GM12878 (cell line): ENCODE data around the gene ROBO1. TPM values are rescaled to one million over a fixed set of nuclear protein-coding genes. Genes with fewer than 3 reads are reported as not detected.

Experiments
- ATAC-seq: fragments of 200-7000 bp; cut with Tn5 transposase; 3 replicates; pipeline ENCODE4 v1.9.1; 2020; ENCODE audit warnings: mild to moderate bottlenecking, moderate library complexity
- BruUV-seq: library from RNA; stranded (reverse); fragments of 400-500 nt; replicated peaks from 2 replicates; lab custom pipeline; 2021; lab: Mats Ljungman, UMichigan
- CTCF ChIA-PET: fragments of 300-600 bp; sonication (Branson Sonifier 250); formaldehyde crosslinking; extraction: SDS; loops from one replicate; lab custom pipeline; 2021; ENCODE audit warnings: inconsistent platforms; lab: Yijun Ruan, JAX
- POLR2A ChIA-PET: fragments of 350-600 bp; formaldehyde crosslinking; extraction: SDS; loops from one replicate; lab custom pipeline; 2021; ENCODE audit warnings: inconsistent platforms; lab: Charles Lee
- RAD21 ChIA-PET: fragments of 300-600 bp; sonication (Branson Sonifier 250); formaldehyde crosslinking; loops from one replicate; lab custom pipeline; 2023; ENCODE audit warnings: antibody characterized with exemption; ENCODE audit not compliant: unreplicated experiment; lab: Charles Lee
- SMC1A ChIA-PET: fragments of 300-600 bp; sonication (Branson Sonifier 250); formaldehyde crosslinking; loops from one replicate; lab custom pipeline; 2023; ENCODE audit not compliant: unreplicated experiment, uncharacterized antibody; lab: Charles Lee
- DNase-seq: peaks from one replicate; pipeline ENCODE4 v3.0.0-alpha.2; 2011; ENCODE audit warnings: low read depth, low spot score
- FAIRE-seq: peaks from 3 replicates; lab custom pipeline; 2011; peaks lifted over from hg19 to GRCh38; lab: Jason Lieb, UNC
- H2AFZ ChIP-seq: 2 replicates; pipeline ENCODE4 v1.6.0; 2011; ENCODE audit warnings: low read depth, low read length, control low read depth; ENCODE audit not compliant: control insufficient read depth
- H3K27ac ChIP-seq: 2 replicates; pipeline ENCODE4 v1.5.1; 2011; ENCODE audit warnings: control low read depth; ENCODE audit not compliant: control insufficient read depth, insufficient read depth
- H3K27me3 ChIP-seq, 2 experiments: replicated peaks in 1 of 2; 2 replicates each; pipeline versions ENCODE4 v1.6.0 to v1.6.1; 2011; ENCODE audit warnings: low read length in 1 of 2; ENCODE audit not compliant: control insufficient read depth in 2 of 2, insufficient read depth in 2 of 2
- H3K36me3 ChIP-seq, 2 experiments: 2 replicates each; pipeline ENCODE4 v1.5.1; 2011; ENCODE audit warnings: low read length in 1 of 2; ENCODE audit not compliant: control insufficient read depth in 2 of 2, insufficient read depth in 2 of 2
- H3K4me1 ChIP-seq: 2 replicates; pipeline ENCODE4 v1.6.1; 2011; ENCODE audit warnings: mild to moderate bottlenecking, low read length, moderate library complexity, mixed read lengths; ENCODE audit not compliant: control insufficient read depth, insufficient read depth
- H3K4me2 ChIP-seq: 2 replicates; pipeline ENCODE4 v1.6.0; 2011; ENCODE audit warnings: control low read depth; ENCODE audit not compliant: control insufficient read depth, insufficient read depth
- H3K4me3 ChIP-seq: fragments of 200-600 bp; sonication (generic); 2 replicates; pipeline ENCODE4 v1.5.1; 2016
- H3K79me2 ChIP-seq: 2 replicates; pipeline ENCODE4 v1.6.0; 2011; ENCODE audit warnings: low read length; ENCODE audit not compliant: control insufficient read depth, insufficient read depth
- H3K9ac ChIP-seq: 2 replicates; pipeline ENCODE4 v1.8.0; 2011; ENCODE audit warnings: low read length, control low read depth, mixed read lengths; ENCODE audit not compliant: control insufficient read depth, insufficient read depth
- H3K9me3 ChIP-seq: replicated peaks from 3 replicates; pipeline ENCODE4 v1.5.1; 2011; ENCODE audit warnings: mild to moderate bottlenecking, low read length; ENCODE audit not compliant: control insufficient read depth, insufficient read depth
- H4K20me1 ChIP-seq: 2 replicates; pipeline ENCODE4 v1.6.0; 2011; ENCODE audit not compliant: control insufficient read depth, insufficient read depth
- CBX5 ChIP-seq: sonication (generic); IDR thresholded peaks from 2 replicates; pipeline ENCODE4 v1.6.1; 2016; ENCODE audit warnings: low read depth, moderate library complexity, mild to moderate bottlenecking, inconsistent platforms
- CHD4 ChIP-seq: fragments of 200-600 bp; sonication (generic); IDR thresholded peaks from 2 replicates; pipeline ENCODE4 v1.6.1; 2016; ENCODE audit warnings: mild to moderate bottlenecking
- ELK1 ChIP-seq: IDR thresholded peaks from 2 replicates; pipeline ENCODE4 v1.6.1; 2012; ENCODE audit warnings: low read depth, low read length, improper control_type of control experiment
- EZH2 ChIP-seq: IDR thresholded peaks from 2 replicates; pipeline ENCODE4 v1.6.1; 2012; ENCODE audit warnings: low read depth, mild to moderate bottlenecking, control low read depth, inconsistent platforms, low read length, borderline replicate concordance; ENCODE audit not compliant: control insufficient read depth
- FOXK2 ChIP-seq: fragments of 450-650 bp; IDR thresholded peaks from 2 replicates; pipeline ENCODE4 v1.6.1; 2017; ENCODE audit warnings: mild to moderate bottlenecking, moderate library complexity
- HDAC6 ChIP-seq: fragments of 200-600 bp; sonication (generic); IDR thresholded peaks from one replicate; pipeline ENCODE4 v1.8.0; 2017; ENCODE audit warnings: antibody characterized with exemption; ENCODE audit not compliant: unreplicated experiment
- HSF1 ChIP-seq: fragments of 150-350 bp; IDR thresholded peaks from 2 replicates; pipeline ENCODE4 v1.6.1; 2014; ENCODE audit warnings: mild to moderate bottlenecking, low read depth, low read length
- JUNB ChIP-seq: IDR thresholded peaks from 2 replicates; pipeline ENCODE4 v1.6.1; 2016; ENCODE audit warnings: antibody characterized with exemption, mild to moderate bottlenecking
- MTA3 ChIP-seq: IDR thresholded peaks from 2 replicates; pipeline ENCODE4 v1.6.1; 2012; ENCODE audit warnings: low read length, inconsistent platforms, borderline replicate concordance
- SIX5 ChIP-seq: IDR thresholded peaks from 2 replicates; pipeline ENCODE4 v1.6.1; 2011; ENCODE audit warnings: mild to moderate bottlenecking, low read depth, low read length, moderate library complexity; ENCODE audit not compliant: severe bottlenecking
- SP1 ChIP-seq: IDR thresholded peaks from one replicate; pipeline ENCODE4 v1.6.1; 2011; ENCODE audit warnings: low read depth, low read length
- ZBTB4 ChIP-seq: fragments of 450-650 bp; formaldehyde crosslinking; IDR thresholded peaks from 2 replicates; pipeline ENCODE4 v1.4.0; 2022; ENCODE audit warnings: mild to moderate bottlenecking, moderate library complexity
- WGBS: methylation state at CpG from one replicate; pipeline ENCODE4 v1.1.6; 2016; ENCODE audit warnings: low lambda C conversion rate; ENCODE audit not compliant: insufficient replicate concordance, insufficient coverage; ENCODE audit errors: missing lambda C conversion rate; 5-methylcytosine and 5-hydroxymethylcytosine counted together
- in situ Hi-C: fragments of 300-500 bp; cut with MboI; formaldehyde crosslinking; loops from 9 replicates; pipeline ENCODE4 v1.14.3; 2018; ENCODE audit warnings: mixed read lengths
- intact Hi-C: fragments of 100-400 bp; cut with micrococcal nuclease; formaldehyde crosslinking; loops from one replicate; pipeline ENCODE4 v1.14.2; 2022; ENCODE audit not compliant: unreplicated experiment
- polyA plus RNA-seq, 11 experiments: library from polyadenylated mRNA; depleted of rRNA in 4 of 11; unstranded in 6 of 11; stranded (reverse) in 5 of 11; fragments of >200 nt; fragmentation: Nextera tagmentation in 4 of 11; fragmentation: Illumina TruSeq in 1 of 11; extraction: Ambion mirVana in 4 of 11; extraction: Trizol in 1 of 11; gene quantifications; 1 replicate in 1 of 11; 2 replicates in 10 of 11; pipeline versions ENCODE4 v1.2.1 to v1.2.3, GENCODE V29; 2011 to 2016; ENCODE audit warnings: inconsistent platforms in 2 of 11, missing spikeins in 2 of 11, low read depth in 1 of 11
- total RNA-seq, 4 experiments: library from RNA; depleted of rRNA in 3 of 4; stranded (reverse); fragments of >200 nt in 3 of 4; fragmentation: Illumina TruSeq in 1 of 4; extraction: Trizol in 1 of 4; gene quantifications; 2 replicates each; pipeline versions ENCODE4 v1.2.1 to v1.2.3, GENCODE V29; 2013 to 2021

Gene ROBO1
- total and polyA plus RNA-seq, 10 of the 15 experiments (the other 5 are each of a cell fraction or from before 2014, with no cell fraction given) = 0.29 to 46.5 (median 1.2) TPM

GRCh38 chr3:79414035-79414434 lies 353.8 kb downstream of the ROBO1 start:
- intact Hi-C loops = no loop called here
- WGBS = 43% methylated on average over 1 of the region's 1 CpG
- no peaks in the 10 kb centered on the region for H4K20me1 ChIP-seq
- H3K4me1 ChIP-seq = no peaks in the 10 kb centered on the region
- H2AFZ ChIP-seq = no peak overlapping the region
- H3K9me3 ChIP-seq = no peaks in the 10 kb centered on the region
- H3K4me2 ChIP-seq = no peak overlapping the region
- BruUV-seq = no TSS peak
- H3K9ac ChIP-seq = no peak overlapping the region
- ATAC-seq (no peak), DNase-seq (no peak), FAIRE-seq (no peak)
- ChIA-PET SMC1A (interaction anchor here (1.2 to 1.4 kb wide), 2 partner anchors 10 to 14 kb away, joined by 3 read pairs; no protein-coding TSS in a partner anchor), RAD21 (no interaction called here), CTCF (interaction anchor here (0.9 kb wide), 1 partner anchor 10 kb away, joined by 5 read pairs; no protein-coding TSS in a partner anchor), POLR2A (no interaction called here)
- H3K36me3 ChIP-seq = no peaks in the 10 kb centered on the region
- in situ Hi-C loops = no loop called here
- H3K79me2 ChIP-seq = no peaks in the 10 kb centered on the region
- H3K27me3 ChIP-seq = no peaks in the 10 kb centered on the region
- no peak for TF ChIP-seq SP1
- H3K4me3 ChIP-seq = no peak overlapping the region
- H3K27ac ChIP-seq = no peak overlapping the region

GRCh38 chr3:79412537-79412936 lies 355.3 kb downstream of the ROBO1 start:
- no peaks in the 10 kb centered on the region for H3K36me3 ChIP-seq
- intact Hi-C loops (no loop called here), in situ Hi-C loops (no loop called here)
- no peak overlapping the region for H3K9ac ChIP-seq
- no peaks in the 10 kb centered on the region for H3K9me3 ChIP-seq
- H3K79me2 ChIP-seq = no peaks in the 10 kb centered on the region
- H3K4me1 ChIP-seq = no peaks in the 10 kb centered on the region
- H3K4me2 ChIP-seq = no peak overlapping the region
- FAIRE-seq (no peak), DNase-seq (no peak), ATAC-seq (no peak)
- SMC1A ChIA-PET = no interaction called here
- no peak overlapping the region for H2AFZ ChIP-seq
- H3K27me3 ChIP-seq = no peaks in the 10 kb centered on the region
- CTCF ChIA-PET = interaction anchor here (0.6 to 1.0 kb wide), 2 partner anchors 16 to 1172 kb away, joined by 3 to 4 read pairs; no protein-coding TSS in a partner anchor
- WGBS = 0% methylated on average over 1 of the region's 1 CpG
- H3K27ac ChIP-seq = no peak overlapping the region
- POLR2A ChIA-PET = interaction anchor here (0.6 kb wide), 1 partner anchor 14 kb away, joined by 5 read pairs; no protein-coding TSS in a partner anchor
- BruUV-seq = no TSS peak
- RAD21 ChIA-PET = interaction anchor here (1.3 kb wide), 1 partner anchor 326 kb away, joined by 3 read pairs; no protein-coding TSS in a partner anchor
- no peaks in the 10 kb centered on the region for H4K20me1 ChIP-seq
- H3K4me3 ChIP-seq = no peak overlapping the region
- TF ChIP-seq EZH2 (no peak), HDAC6 (no peak), ELK1 (no peak), JUNB (no peak), FOXK2 (no peak), ZBTB4 (CRISPR knock-in tag) (no peak), CHD4 (no peak), CBX5 (no peak), MTA3 (no peak), HSF1 (no peak), SIX5 (no peak)
